ENCODE measurements around the gene ARMC9. TPM values are rescaled to one million over a fixed set of nuclear protein-coding genes. Genes with fewer than 3 reads are reported as not detected.

Gene ARMC9
- total and polyA plus RNA-seq, 11 donors = 0.95 to 4.7 (median 2.4) TPM

DNA sequence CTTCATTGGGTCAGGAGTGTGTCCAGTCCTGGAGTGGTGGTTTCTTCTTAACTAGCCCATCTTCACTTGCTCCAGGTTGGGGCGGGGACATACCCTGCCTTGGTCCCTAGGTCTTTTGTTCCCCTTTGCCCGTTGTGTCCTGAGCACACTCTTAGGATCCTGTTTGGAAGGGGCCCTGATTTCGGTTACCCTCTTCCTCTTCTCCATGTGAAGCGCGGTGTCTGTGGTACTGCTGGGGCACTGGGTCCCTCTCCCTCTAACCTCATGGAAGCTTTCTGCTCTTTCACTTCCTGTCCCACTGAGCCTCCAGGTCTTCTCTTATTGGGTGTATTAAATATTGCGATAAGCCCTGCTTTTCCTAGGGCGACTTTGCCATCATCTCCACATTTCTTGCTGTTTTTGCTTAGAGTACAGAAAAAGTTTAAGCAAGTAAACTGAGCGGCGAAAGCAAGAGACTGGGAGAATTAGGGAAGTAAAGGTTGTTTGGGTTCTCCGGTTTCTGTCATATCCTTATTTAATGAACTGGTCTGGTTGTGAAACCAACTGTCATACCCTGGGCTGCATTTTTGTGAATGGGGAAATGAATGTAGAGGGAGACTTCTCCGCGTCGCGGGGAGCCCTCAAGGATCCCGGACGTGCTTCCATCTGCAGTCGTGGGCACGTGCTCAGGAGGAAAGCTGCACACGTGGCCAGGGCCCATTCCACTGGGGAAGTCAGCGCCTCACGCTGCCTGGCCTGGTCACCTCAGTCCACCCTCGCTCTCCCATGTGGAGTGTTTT, 123.3 kb downstream of the ARMC9 start:
- ATAC-seq (peak in 3 of 4 donors; percentile 11 to 56 (median 12)), DNase-seq (peak; percentile 48 to 82 (median 61))
- peak overlapping the region; percentile 13 to 85 (median 52) for H3K27ac ChIP-seq
- intact Hi-C loops (cut with DNase I) = loop anchor here in 1 of 10 donors (2.0 kb wide), 1 partner anchor 65 kb away; no protein-coding TSS in a partner anchor
- no peaks in the 10 kb centered on the region for H3K27me3 ChIP-seq
- TF ChIP-seq POLR2A (IDR thresholded peaks at IDR 0.05) = no peak
- TF ChIP-seq, protein P1, sequence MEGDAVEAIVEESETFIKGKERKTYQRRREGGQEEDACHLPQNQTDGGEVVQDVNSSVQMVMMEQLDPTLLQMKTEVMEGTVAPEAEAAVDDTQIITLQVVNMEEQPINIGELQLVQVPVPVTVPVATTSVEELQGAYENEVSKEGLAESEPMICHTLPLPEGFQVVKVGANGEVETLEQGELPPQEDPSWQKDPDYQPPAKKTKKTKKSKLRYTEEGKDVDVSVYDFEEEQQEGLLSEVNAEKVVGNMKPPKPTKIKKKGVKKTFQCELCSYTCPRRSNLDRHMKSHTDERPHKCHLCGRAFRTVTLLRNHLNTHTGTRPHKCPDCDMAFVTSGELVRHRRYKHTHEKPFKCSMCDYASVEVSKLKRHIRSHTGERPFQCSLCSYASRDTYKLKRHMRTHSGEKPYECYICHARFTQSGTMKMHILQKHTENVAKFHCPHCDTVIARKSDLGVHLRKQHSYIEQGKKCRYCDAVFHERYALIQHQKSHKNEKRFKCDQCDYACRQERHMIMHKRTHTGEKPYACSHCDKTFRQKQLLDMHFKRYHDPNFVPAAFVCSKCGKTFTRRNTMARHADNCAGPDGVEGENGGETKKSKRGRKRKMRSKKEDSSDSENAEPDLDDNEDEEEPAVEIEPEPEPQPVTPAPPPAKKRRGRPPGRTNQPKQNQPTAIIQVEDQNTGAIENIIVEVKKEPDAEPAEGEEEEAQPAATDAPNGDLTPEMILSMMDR (IDR thresholded peaks at IDR 0.05) = no peak
- 88 to 93% (median 89%) methylated on average over 22 of the region's 22 CpGs for WGBS, 4 donors
- peaks cover 0 to 13% (median 0%) of the 10 kb centered on the region in 12 donors for H3K9me3 ChIP-seq
- H3K4me3 ChIP-seq = no peak overlapping the region
- no peaks in the 10 kb centered on the region for H3K36me3 ChIP-seq
- peaks cover 0 to 55% (median 25%) of the 10 kb centered on the region in 12 donors for H3K4me1 ChIP-seq

- ATAC-seq = no peak
- no peaks in the 10 kb centered on the region for H3K27me3 ChIP-seq
- H3K4me1 ChIP-seq = peaks cover 0 to 50% (median 21%) of the 10 kb centered on the region in 12 donors
- TF ChIP-seq POLR2A (IDR thresholded peaks at IDR 0.05) = no peak
- TF ChIP-seq, protein P1 (IDR thresholded peaks at IDR 0.05) = no peak
- 87 to 89% (median 87%) methylated on average over 9 of the region's 9 CpGs for WGBS, 4 donors
- H3K27ac ChIP-seq = no peak overlapping the region
- no peaks in the 10 kb centered on the region for H3K9me3 ChIP-seq
- H3K4me3 ChIP-seq = no peak overlapping the region
- no peaks in the 10 kb centered on the region for H3K36me3 ChIP-seq
- intact Hi-C loops (cut with DNase I) = no loop called here
- no peak for DNase-seq
These were observed 124.9 kb downstream of the ARMC9 start for GRCh38 chr2:231323316-231323715.

DNA sequence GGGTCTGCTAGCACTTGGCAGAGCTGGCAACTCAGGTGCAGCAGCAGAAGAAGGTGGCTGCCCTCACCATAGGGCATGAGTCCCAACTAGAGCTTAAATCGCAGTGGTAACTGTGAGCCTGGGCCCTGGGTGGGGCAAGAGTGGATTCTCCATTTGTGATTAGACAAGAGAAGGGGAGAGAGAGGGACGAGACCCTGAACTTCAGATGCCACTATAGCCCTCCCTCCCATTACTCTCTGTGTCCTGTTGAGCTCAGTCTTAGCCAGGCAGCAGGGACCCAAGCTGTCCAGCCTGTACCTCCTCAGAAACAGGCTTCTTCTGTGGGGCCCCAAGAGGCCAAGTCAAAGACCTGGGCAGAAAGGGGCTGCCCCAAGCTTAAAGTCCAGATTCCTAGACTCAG, 127.4 kb downstream of the ARMC9 start:
- Histone ChIP-seq H3K4me1 (peaks cover 0 to 29% (median 4%) of the 10 kb centered on the region in 12 donors), H3K27me3 (no peaks in the 10 kb centered on the region), H3K4me3 (no peak overlapping the region), H3K36me3 (no peaks in the 10 kb centered on the region), H3K27ac (no peak overlapping the region), H3K9me3 (no peaks in the 10 kb centered on the region)
- DNase-seq (peak in 1 of 5 donors; percentile 12), ATAC-seq (no peak)
- intact Hi-C loops (cut with DNase I) = no loop called here
- no peak for TF ChIP-seq POLR2A (IDR thresholded peaks at IDR 0.05)
- TF ChIP-seq, protein P1 (IDR thresholded peaks at IDR 0.05) = no peak
- 89 to 94% (median 92%) methylated on average over 2 of the region's 2 CpGs for WGBS, 4 donors

- H3K36me3 ChIP-seq = no peaks in the 10 kb centered on the region
- no peak for ATAC-seq
- TF ChIP-seq, protein P1 (IDR thresholded peaks at IDR 0.05) = no peak
- TF ChIP-seq POLR2A (IDR thresholded peaks at IDR 0.05) = no peak
These were observed 128.0 kb downstream of the ARMC9 start for GRCh38 chr2:231326404-231326803.

More at GRCh38 chr2:231326404-231326803, 128.0 kb downstream of the ARMC9 start:
- Histone ChIP-seq H3K4me3 (no peak overlapping the region), H3K27ac (no peak overlapping the region), H3K4me1 (peaks cover 0 to 23% (median 0%) of the 10 kb centered on the region in 12 donors), H3K9me3 (no peaks in the 10 kb centered on the region), H3K27me3 (no peaks in the 10 kb centered on the region)
- WGBS, 4 donors = 92 to 96% (median 95%) methylated on average over 3 of the region's 3 CpGs
- intact Hi-C loops (cut with DNase I) = no loop called here
- no peak for DNase-seq

All from heart left ventricle (tissue), 16 donors.